GM18858 (cell line): ENCODE measurements around the gene GTF2IRD1.
"Not testable (repeated sequence)": the region's sequence is repeated elsewhere in the genome, so short reads cannot be mapped to it uniquely, and the experiment has no call there.

ENCODE experiments used
- ATAC-seq: cut with Tn5 transposase; IDR thresholded peaks from one replicate; pipeline ENCODE4 v1.9.1; 2021; ENCODE audit not compliant: unreplicated experiment

GTF2IRD1 gene

DNA sequence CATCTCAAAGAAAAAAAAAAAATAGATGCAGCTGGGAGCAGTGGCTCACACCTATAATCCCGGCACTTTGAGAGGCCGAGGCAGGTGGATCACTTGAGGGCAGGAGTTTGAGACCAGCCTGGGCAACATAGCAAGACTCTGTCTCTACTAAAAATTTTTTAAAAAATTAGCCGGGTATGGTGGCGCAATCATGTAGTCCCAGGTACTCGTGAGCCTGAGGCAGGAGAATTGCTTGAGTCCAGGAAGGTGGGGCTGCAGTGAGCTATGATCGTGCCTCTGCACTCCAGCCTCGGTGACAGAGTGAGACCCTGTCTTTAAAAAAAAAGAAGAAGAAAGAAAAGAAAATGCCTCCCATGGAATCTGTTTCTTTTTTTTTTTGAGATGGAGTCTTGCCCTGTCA is 31.9 kb downstream of the GTF2IRD1 start:
- no peak for ATAC-seq

DNA sequence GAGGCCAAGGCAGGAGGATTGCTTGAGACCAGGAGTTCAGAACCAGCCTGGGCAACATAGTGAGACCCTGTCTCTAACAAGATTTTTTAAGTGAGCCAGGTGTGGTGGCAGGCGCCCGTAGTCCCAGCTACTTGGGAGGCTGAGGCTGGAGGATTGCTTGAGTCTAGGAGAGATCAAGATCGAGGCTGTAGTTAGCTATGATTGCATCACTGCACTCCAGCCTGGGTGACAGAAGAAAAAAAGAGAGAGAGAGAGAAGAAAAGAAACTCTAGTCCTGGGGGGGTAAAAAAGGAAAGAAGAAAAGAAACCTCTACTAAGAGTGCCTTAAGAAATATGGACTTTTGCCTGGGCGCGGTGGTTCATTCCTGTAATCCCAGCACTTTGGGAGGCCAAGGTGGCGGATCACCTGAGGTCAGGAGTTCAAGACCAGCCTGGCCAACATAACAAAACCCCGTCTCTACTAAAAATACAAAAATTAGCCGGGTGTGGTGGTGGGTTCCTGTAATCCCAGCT is 34.9 kb downstream of the GTF2IRD1 start:
- not testable (repeated sequence) for ATAC-seq

DNA sequence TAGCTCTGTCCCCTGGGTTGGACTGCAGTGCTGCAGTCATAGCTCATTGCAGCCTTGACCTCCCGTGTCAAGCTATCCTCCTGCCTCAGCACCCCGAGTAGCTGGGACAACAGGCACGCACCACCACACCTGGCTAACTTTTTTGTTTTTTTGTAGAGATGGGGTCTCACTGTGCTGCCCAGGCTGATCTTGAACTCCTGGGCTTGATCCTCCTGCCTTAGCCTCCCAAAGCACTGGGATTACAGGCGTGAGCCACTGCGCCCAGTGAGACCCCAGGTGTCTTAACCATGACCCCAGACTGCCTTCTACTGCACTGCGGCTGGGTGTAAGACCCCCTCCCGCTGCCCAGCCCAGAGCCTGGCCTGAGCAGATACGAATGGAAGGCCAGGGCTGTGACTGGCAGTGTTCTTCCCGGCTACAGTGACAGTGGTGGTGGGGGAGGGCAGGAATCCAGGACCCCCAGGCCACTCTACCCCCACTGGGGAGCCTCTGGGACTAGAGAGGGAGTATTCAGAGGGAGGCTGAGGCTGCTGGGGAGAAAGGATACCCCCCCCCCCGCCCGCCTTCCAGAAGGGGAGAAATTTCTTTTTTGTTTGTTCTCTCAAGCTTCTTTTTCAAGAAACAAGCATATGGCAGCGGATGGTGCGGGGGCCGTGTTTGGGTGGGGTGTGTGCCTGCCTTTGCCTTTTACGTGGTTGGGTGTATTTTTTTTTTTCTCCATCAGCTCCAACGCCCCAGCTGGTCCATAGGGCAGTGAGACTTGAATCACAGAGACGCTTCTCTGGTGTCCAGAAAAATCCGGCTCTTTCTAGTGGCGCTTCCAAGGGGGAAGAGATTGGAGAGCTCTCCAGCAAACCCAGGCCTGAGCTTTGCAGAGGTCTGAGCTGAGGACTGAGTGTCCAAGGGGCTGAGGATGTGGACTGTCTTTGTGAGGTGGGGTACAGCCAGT is 36.6 kb downstream of the GTF2IRD1 start:
- ATAC-seq: no peak

DNA sequence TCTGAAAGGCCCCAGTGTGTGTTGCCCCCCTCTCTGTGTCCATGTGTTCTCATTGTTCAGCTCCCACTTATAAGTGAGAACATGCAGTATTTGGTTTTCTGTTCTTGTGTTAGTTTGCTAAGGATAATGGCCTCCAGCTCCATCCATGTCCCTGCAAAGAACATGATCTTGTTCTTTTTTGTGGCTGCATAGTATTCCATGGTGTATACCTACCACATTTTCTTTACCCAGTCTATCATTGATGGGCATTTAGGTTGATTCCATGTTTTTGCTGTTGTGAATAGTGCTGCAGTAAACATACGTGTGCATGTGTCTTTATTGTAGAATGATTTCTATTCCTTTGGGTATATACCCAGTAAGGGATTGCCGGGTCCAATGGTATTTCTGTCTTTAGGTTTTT is 37.8 kb downstream of the GTF2IRD1 start:
- ATAC-seq: not testable (repeated sequence)

DNA sequence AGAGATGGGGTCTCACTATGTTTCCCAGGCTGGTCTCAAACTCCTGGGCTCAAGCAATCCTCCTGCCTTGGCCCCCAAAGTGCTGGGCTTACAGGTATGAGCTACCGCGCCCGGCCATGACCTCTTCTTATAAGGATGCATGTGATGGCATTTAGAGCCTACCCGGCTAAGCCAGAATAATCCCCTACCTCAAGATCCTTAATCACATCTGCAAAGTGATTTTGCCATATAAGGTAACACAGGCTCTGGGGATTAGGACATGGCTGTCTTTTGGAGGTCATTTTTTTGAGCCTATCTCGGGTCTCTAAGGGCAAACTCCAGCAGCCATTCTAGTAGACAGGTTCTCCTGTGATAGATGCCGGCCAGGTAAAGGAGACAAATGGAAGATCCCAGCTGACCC is 39.6 kb downstream of the GTF2IRD1 start:
- ATAC-seq: no peak

DNA sequence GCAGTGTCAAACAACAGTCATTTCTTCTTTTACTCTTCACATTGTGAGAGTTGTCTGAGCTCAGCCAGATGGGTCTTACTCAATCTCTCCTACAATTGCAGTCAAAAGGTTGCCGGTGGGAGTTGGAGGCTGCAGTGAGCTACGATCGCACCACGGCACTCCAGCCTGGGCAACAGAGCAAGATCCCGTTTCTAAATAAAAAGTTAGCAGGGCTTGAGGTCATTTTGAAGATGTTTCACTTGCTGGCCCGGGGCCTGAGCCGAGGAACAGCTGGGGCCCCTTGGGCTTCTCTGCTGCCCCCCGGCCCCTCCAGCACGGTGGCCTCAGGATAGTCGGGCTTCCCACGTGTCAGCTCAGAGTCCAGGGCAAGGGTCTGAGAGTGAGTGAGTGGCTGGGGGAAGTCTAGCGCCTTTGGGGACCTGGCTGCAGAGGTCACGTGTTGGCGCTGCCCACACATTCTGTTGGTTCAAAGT is 40.4 kb downstream of the GTF2IRD1 start:
- ATAC-seq: no peak

DNA sequence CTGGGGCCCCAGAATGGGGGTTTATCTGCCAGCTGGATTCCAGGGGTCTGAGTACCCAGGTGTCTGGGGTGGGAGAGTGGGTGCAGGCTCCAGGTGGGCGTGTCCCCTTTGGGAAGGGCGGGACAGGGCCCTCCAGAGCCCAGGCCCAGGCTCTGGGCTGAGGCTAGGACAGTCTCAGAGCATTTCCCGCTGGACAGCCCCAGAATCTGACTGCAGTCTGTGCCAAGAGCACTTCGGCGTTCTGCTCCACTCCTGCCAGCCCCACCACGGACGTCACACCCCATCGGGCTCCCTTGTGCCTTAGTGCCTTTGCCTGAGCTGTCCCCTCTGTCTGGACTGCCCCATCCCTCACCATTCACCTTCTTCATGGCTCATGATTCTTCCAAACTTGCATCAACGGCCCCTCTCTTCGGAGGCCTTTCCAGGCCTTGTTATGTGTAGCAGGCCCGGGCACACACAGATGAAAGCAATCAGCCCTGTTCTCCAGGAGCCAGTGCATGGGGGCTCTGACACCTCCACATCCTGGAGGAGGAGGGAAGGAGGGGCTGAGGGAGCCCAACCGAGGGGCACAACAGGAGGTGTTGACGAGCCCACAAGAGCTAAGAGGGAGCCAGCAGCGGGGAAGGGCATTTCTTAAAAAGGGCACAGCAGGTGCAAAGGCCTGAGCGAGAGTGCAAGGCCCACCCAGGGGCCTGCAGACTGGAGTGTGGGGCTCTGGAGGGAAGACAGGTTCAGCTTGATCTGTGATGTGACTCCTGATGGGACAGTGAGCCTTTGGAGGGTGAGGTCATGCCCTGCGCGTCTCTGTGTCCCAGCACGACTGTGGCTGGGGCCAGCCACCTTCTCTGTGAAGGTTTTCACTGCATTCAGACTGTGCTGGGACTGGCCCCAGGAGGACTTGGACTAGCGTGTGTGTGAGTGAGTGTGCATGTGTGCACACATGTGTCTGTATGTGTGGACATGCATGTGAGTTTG is 41.7 kb downstream of the GTF2IRD1 start:
- no peak for ATAC-seq

DNA sequence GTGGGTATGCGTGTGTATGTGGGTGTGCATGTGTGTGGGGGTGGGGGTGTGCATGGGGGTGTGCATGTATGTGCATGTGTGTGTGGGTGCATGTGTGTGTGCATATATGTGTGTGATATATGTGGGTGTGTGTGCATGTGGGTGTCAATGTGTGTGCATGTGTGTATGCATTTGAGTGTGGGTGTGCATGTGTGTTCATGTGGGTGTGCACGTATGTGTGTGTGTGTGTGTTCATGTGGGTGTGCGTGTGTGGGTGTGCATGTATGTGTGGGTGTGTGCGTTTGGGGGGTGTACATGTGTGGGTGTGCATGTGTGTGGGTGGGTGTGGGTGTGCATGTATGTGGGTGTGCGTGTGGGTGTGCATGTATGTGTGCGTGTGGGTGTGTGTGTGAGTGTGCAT is 42.6 kb downstream of the GTF2IRD1 start:
- ATAC-seq: no peak

DNA sequence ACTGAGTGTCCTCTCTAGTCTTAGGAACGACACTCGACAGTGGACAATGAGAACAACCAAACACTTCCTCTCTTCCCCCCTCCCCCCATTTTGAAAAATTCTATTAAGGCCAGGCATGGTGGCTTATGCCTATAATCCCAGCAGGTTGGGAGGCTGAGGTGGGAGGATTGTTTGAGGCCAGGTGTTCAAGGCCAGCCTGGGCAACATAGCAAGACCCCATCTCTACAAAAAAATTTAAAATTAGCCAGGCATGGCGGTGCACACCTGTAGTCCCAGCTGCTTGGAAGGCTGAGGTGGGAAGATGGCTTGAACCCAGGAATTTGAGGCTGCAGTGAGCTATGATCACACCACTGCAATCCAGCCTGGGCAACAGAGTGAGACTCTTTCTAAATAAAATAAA is 43.1 kb downstream of the GTF2IRD1 start:
- ATAC-seq: not testable (repeated sequence)

DNA sequence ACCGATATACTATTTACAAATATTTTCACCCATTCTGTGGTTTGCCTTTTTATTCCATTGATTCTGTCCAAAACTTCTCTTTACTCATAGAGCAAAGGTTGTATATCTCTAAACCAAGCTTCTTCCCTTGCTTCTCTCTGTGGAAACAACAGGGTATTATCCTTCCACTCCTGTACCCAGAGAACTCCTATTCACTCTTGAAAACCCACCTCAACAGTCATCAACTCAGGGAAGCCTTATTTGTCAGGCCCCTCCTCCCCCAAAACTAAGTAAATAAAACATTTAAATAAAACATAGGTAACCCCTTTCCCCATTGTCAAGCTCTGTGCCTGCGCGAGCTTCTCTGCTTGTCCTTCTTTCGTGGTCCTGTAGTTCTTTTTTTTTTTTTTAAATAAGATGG is 44.6 kb downstream of the GTF2IRD1 start:
- ATAC-seq: no peak

DNA sequence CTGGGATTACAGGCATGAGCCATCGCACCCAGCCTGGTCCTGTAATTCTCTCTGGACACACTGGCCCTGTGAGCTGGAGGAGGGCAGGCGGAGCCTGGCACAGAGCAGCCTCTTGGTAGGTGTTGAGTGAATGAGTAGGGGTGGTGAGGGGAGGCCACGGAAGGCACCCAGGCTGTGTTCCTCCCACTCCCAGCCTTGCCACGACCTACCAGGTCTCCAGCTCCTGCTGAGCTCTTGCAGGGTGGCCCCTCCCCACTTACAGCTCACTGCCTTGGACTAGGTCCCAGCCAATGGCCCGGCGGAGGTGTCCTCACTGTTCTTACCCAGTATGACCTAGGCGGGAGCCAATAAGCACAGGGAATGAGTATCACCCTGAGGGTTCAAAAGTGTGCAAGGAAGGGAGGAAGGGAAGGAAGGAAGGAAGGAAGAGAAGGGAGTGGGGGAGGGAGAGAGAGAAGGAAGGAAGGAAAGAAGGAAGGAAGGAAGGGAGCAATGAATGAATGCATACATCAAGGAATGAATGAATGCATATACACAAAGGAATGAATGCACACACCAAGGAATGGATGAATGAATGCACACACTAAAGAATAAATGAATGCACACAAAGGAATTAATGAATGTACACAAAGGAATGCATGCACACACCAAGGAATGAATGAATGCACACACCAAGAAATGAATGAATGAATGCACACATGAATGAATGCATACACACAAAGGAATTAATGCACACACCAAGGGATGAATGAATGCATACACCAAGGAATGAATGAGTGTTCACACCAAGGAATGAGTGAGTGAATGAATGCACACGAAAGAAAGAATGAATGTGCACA is 45.5 kb downstream of the GTF2IRD1 start:
- no peak for ATAC-seq

DNA sequence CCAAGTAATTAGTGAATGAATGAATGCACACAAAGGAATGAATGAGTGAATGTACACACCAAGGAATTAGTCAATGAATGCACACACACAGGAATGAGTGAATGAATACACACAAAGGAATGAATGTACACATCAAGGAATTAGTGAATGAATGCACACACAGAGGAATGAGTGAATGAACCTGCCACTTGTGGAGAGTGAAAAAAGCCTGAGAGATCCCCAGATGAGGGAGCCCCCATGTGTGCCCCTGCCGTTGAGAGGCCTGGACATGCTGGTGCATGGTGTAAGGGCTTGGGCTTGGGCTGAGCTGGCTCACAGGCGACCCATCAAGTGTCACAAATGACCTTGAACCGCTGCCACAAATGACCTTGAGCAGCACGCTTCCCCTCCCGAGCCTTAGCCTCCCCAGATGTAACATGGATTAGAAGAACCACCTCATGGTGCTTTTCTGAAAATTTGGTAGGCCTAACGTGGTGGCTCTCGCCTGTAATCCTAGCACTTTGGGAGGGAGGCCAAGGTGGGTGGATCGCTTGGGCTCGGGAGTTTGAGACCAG is 46.2 kb downstream of the GTF2IRD1 start:
- ATAC-seq: no peak

DNA sequence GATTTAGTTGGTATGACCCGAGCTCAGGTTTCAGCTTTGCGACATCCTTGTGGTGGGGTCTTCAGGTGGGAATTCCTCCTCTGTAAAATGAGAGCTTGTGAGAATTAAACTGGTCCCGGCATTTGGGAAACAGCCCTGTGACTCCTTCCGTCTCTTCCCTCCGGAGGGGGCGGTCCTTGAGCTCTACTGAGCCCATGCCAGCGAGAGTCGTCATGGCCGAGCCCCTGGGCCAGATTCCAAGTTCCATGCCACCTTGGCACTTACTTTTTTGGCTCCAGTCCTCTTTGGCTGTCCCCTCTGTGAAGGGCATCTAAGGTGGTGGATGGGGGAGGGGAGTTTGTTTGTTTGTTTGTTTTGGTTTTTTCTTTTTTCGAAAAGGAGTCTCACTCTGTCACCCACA is 47.6 kb downstream of the GTF2IRD1 start:
- no peak for ATAC-seq

DNA sequence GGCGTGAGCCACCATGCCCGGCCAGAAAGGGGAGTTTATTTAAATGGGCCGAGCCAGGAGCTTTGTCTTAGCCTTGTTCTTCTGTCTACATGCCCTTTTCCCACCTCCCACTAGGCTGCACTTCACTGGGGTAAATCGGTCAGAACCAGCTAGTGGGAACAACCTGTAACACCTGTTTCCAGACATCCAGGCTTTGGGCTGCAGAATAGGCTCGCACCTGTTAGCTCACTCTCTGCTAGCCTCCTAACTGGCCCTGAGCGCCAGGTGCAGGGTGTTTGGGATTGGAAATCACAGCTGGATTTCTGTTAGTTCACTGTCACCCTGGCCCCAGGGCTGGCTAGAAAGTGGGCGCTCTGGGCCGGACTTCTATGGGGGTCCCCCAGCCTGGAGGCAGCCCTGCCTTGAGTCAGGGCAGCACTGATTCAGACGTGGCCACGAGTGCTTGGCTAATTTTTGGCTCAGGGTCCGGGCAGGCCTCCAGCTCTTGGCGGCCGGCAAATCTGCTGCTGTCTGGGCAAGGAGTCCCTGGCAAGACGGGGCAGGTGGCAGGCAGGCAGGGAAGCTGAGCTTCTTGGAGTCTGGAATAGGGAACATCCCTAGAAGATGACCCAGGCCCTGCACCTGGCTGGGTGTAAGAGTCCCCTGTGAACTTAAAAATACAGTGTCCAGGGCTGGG is 48.6 kb downstream of the GTF2IRD1 start:
- no peak for ATAC-seq

DNA sequence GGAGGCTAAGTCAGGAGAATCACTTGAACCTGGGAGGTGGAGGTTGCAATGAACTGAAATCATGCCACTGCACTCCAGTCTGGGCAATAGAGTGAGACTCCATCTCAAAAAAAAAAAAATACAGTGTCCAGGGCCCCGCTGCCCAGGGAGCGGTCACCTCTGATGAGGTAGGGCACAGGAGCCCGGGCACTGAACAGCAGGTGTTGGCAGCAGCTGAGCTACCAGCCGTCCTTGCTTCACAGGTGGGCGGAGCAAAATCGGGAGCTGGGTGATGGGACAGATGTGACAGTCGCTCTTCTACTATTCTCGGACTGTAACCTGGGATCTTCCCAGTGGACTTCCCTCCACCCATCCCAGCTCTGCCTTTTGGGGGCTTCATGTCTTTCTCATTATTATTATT is 49.4 kb downstream of the GTF2IRD1 start:
- no peak for ATAC-seq

DNA sequence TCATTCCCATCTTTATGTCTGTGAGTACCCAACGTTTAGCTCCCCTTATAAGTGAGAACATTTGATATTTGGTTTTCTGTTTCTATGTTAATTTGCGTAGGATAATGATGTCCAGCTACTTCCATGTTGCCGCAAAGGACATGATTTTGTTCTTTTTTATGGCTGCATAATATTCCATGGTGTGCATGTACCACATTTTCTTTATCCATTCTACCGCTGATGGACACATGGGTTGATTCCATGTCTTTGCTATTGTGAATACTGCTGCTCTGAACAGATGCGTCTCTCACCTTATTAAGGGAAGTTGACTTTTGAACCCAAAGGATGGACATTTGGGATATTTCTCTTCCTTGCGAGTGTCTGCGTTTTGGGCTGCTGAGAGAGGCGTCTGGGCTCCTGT is 50.2 kb downstream of the GTF2IRD1 start:
- ATAC-seq: no peak

DNA sequence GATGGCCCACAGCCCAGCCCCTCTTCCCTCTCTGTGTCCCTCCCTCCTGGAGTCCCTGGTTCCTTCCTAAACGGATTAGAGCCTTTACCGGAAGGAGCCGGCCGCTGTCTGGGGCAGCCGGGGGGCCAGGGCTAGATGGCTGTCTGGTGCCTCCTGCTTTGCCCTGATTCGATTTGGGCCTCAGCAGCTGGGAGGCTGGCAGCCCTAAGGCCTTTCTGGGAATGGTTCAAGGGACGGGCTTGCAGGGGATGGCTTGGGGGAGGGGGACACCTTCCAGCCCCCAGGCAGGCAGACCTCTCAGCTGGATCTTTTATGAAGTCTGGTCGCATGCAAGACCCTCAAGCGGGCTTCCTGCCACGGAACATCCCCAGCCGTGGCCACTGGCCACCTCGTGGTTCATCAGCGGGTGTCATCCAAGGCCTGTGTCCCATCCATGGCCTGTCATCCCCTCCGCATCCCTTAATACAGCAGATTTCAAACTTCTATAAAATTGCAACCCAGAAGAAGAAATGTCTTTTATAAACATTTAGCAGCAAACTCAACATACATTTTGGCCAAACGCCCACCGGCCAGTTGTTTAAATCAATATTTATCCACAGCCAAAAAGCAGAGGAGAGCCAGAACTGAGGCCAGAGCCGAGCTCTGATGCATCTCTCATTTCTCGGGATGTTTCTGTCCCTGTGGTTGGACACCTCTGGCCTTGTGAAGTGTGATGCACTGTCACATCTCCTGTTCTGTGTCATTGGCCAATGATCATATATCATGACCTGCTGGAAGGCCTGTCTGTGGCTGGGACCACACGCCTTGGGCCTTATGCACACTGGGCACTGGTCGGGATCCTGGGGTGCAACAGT is 52.0 kb downstream of the GTF2IRD1 start:
- no peak for ATAC-seq

DNA sequence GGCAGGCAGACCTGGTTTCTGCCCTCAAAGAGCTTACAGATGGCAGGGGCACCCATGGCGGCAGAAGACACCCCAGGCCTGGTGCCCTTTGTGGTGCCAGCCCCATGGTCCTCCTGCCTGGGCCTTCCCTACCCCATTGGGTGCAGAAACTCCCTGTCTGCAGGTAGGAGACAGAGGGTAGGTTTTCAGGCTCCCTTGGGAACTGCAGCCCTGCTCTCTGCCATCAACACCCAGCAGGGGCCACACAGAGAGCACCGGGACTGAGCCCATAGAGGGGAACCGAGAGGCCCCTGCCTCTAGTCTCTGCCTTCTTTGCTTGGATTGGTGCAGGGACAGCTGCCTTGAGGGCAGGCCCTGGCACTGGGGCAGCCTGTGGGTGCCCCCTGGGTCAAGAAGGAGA is 52.6 kb downstream of the GTF2IRD1 start:
- no peak for ATAC-seq
